Measurements from ENCODE around the gene ERCC6L. TPM values are rescaled to one million over a fixed set of nuclear protein-coding genes. Genes with fewer than 3 reads are reported as not detected.

Gene ERCC6L, protein sequence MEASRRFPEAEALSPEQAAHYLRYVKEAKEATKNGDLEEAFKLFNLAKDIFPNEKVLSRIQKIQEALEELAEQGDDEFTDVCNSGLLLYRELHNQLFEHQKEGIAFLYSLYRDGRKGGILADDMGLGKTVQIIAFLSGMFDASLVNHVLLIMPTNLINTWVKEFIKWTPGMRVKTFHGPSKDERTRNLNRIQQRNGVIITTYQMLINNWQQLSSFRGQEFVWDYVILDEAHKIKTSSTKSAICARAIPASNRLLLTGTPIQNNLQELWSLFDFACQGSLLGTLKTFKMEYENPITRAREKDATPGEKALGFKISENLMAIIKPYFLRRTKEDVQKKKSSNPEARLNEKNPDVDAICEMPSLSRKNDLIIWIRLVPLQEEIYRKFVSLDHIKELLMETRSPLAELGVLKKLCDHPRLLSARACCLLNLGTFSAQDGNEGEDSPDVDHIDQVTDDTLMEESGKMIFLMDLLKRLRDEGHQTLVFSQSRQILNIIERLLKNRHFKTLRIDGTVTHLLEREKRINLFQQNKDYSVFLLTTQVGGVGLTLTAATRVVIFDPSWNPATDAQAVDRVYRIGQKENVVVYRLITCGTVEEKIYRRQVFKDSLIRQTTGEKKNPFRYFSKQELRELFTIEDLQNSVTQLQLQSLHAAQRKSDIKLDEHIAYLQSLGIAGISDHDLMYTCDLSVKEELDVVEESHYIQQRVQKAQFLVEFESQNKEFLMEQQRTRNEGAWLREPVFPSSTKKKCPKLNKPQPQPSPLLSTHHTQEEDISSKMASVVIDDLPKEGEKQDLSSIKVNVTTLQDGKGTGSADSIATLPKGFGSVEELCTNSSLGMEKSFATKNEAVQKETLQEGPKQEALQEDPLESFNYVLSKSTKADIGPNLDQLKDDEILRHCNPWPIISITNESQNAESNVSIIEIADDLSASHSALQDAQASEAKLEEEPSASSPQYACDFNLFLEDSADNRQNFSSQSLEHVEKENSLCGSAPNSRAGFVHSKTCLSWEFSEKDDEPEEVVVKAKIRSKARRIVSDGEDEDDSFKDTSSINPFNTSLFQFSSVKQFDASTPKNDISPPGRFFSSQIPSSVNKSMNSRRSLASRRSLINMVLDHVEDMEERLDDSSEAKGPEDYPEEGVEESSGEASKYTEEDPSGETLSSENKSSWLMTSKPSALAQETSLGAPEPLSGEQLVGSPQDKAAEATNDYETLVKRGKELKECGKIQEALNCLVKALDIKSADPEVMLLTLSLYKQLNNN
- 9.8 to 12.6 TPM (median 11.6 TPM) in 5 replicates for total RNA-seq (2022; extraction: Qiagen RNA extraction; ENCODE audit: low read depth)

DNA sequence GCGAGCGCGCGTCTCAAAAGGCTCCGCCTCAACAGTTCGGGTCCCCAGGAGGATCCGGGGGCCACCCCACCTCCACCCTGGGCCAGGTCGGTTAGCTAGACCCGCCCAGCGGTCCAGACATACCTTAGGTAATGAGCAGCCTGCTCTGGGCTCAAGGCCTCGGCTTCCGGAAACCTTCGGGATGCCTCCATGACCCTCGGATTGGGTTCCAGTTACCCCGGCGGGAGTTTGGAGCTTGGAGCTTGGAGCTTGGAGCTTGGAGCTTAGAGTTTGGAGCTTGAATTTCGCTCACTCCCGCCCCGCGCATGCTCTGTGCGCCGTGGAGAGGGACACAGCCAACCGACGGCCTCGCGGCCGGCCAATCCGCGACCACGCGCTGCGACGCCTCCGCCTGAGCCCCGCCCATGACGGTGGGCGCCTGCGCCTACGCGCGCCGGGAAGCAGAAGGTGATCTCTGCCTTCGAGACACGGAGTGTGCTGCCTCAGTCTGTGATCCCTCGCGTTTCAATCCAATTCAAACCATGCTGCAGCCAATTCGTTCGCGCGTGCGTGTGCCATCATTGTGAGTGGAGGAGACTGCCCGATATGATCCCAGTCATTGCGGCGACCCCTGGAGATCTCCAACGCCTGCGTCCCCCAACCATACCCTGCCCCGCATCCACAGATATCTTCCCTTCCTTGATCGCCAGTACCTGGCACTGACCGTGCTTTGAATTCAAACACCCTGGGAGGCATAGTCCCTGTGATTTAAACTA is at the start of gene ERCC6L:
ERCC6L (minus strand) TSS at position 307 of the 755 bp plus-strand sequence; CDS start at position 191, 116 bp downstream.

DNA sequence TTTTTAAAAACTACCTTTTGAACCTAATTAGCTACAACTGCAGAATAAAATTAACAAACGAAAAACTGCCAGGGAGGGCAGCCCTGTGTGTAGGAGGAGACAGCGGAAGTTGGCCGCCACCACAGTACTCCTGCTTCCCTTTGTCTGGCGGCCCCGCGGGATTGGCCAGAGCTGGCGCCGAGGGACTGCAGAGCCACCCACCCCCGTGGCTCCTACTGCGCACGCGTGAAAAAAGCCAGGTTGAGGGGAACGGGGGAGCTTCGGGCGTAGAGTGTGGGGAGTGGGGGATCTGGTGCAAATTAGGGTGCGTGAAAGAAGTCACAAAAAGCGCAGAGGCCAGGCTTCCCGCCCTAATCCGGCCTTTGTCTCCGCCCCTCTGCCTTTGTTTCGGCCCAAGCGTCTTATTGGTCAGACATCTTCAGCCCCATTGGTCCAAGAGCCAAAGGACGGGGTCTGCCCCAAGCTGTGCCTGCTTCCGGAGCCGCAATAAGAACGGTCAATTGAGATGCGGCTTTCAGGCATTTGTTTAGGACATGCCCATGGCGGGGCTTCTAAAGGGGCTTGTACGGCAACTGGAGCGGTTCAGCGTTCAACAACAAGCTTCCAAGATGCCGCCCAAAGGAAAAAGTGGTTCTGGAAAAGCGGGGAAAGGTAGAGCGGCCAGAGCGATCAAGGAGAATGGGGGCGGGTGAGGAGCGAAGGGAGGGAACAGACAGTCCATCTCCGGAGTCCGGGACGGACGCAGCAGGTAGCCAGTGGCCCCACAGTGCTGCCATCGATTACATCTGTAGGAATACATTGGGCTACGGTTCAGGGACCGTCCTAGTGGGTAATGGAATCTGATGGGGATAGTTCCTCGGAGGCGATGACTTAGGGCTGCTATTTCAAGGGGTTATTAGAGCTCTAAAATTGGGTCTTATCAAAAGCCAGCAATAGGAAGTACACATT is 57.4 kb downstream of the ERCC6L start, which contains the start of gene PIN4:
PIN4 (plus strand) TSS at position 580 of the 948 bp plus-strand sequence; CDS start at position 609, 29 bp downstream.

Other genes with a start within 250 kb of the ERCC6L start
- gene RTL5, start 107.1 kb downstream of the ERCC6L start, total RNA-seq (2022; extraction: Qiagen RNA extraction; ENCODE audit: low read depth) = 1.8 to 2.5 TPM (median 2.1 TPM) in 5 replicates
- gene PIN4, start 57.3 kb downstream of the ERCC6L start, total RNA-seq (2022; extraction: Qiagen RNA extraction; ENCODE audit: low read depth) = 34.5 to 59.9 TPM (median 37.9 TPM) in 5 replicates
- gene RPS4X, start 38.2 kb upstream of the ERCC6L start, total RNA-seq (2022; extraction: Qiagen RNA extraction; ENCODE audit: low read depth) = 1,510 to 2,174 TPM (median 1,522 TPM) in 5 replicates
- 0.90 to 2.6 TPM (median 1.5 TPM) in 5 replicates for gene CITED1, start 66.9 kb upstream of the ERCC6L start, total RNA-seq (2022; extraction: Qiagen RNA extraction; ENCODE audit: low read depth)

Measured in A549 treated with GW870086 at 1 μM for 4 hours (cell line).